Testis (tissue), 3 donors: ENCODE data around the gene ATP7A. TPM values are rescaled to one million over a fixed set of nuclear protein-coding genes. Genes with fewer than 3 reads are reported as not detected.
"Not testable (repeated sequence)": the region's sequence is repeated elsewhere in the genome, so short reads cannot be mapped to it uniquely, and the experiment has no call there.

ENCODE experiments used
- DNase-seq: peaks from one replicate; pipeline ENCODE4 v3.0.0-alpha.2; 2019
- H3K27ac ChIP-seq, 2 donors: fragments of 200-600 bp; sonication (generic); one replicate each; pipeline ENCODE4 v1.5.1; 2019
- H3K27me3 ChIP-seq: fragments of 200-600 bp; sonication (generic); one replicate; pipeline ENCODE4 v1.5.1; 2019
- H3K36me3 ChIP-seq: fragments of 200-600 bp; sonication (generic); one replicate; pipeline ENCODE4 v1.5.1; 2017; ENCODE audit warnings: low read depth; ENCODE audit errors: missing control alignments
- H3K4me1 ChIP-seq: fragments of 200-600 bp; sonication (generic); one replicate; pipeline ENCODE4 v1.5.1; 2019
- H3K4me3 ChIP-seq, 2 donors: fragments of 200-600 bp; sonication (generic); one replicate each; pipeline ENCODE4 v1.5.1; 2017 to 2019
- H3K9me3 ChIP-seq: fragments of 200-600 bp; sonication (generic); one replicate; pipeline ENCODE4 v1.5.1; 2017
- CTCF ChIP-seq, 3 experiments: fragments of 450-650 bp in 2 of 3; fragments of 200-600 bp in 1 of 3; sonication (generic) in 1 of 3; IDR thresholded peaks; one replicate each; pipeline ENCODE4 v1.5.1; 2016 to 2019; ENCODE audit warnings: antibody characterized with exemption in 3 of 3, mild to moderate bottlenecking in 2 of 3, moderate library complexity in 1 of 3
- POLR2A ChIP-seq: fragments of 450-650 bp; IDR thresholded peaks from one replicate; pipeline ENCODE4 v1.6.1; 2017; ENCODE audit warnings: antibody characterized with exemption, mild to moderate bottlenecking, moderate library complexity
- WGBS, 2 donors: methylation state at CpG; one replicate each; pipeline ENCODE4 v1.1.5; 2018; 5-methylcytosine and 5-hydroxymethylcytosine counted together
- intact Hi-C: fragments of 100-400 bp; cut with DNase I; formaldehyde crosslinking; loops from one replicate; pipeline ENCODE4 v1.15.1; 2023; ENCODE audit warnings: low total_unique reads
- polyA plus RNA-seq: library from polyadenylated mRNA; stranded (reverse); fragments of 350-450 nt; fragmentation: Illumina TruSeq; extraction: RNeasy Lipid Tissue Mini Kit (QIAGEN cat#74804); gene quantifications from one replicate; pipeline ENCODE4 v1.2.3, GENCODE V29; 2014; ENCODE audit warnings: low read depth, low replicate concordance; ENCODE audit not compliant: insufficient read depth
- small RNA-seq, 2 donors: library from RNA; depleted of rRNA; stranded (forward); fragments of <200 nt; gene quantifications; one replicate each; pipeline ENCODE3, GENCODE V24; 2016
- total RNA-seq, 2 donors: library from RNA; depleted of rRNA; stranded (reverse); fragments of >200 nt; gene quantifications; one replicate each; pipeline ENCODE4 v1.2.3, GENCODE V29; 2016

The ATP7A gene
- total and polyA plus RNA-seq, 3 donors from 2014 or later: 2.9 to 8.9 (median 8.1) TPM

- H3K4me1 ChIP-seq: no peaks in the 10 kb centered on the region
- no peak overlapping the region for H3K27ac ChIP-seq
- H3K27me3 ChIP-seq: no peaks in the 10 kb centered on the region
- H3K4me3 ChIP-seq: no peak overlapping the region
- DNase-seq: no peak
- TF ChIP-seq CTCF (IDR thresholded peaks at IDR 0.05) (no peak), POLR2A (no peak)
- intact Hi-C loops: no loop called here
- no peaks in the 10 kb centered on the region for H3K36me3 ChIP-seq
- no peaks in the 10 kb centered on the region for H3K9me3 ChIP-seq
Measured at GRCh38 chrX:78074088-78074487, 163.6 kb downstream of the ATP7A start.

DNA sequence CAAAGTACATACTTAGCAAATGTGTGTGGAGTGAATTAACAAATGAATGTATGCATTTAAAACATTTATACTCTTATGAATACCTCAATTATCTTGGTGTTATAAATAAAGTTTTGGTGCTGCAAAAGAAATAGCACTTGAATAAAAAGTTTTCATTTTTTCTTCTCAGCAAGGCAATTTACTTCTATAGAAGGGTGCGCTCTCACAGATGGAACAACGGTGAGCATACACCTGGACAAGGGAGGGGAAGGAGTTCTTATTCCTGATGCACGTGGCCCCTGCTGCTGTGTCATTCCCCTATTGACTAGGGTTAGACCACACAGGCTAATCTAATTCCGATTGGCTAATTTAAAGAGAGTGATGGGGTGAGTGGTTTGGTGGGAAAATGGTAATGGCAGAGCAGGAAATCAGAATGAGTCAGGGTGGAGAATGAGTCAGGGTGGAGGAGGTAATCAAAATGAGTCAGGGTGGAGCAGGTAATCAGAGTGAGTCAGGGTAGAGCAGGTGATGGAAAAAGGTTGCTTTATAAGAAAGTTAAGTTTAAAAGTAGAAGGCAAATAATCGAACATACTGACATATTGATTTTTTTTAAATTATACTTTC is 165.4 kb downstream of the ATP7A start:
- intact Hi-C loops: no loop called here
- Histone ChIP-seq H3K4me3 (no peak overlapping the region), H3K27ac (no peak overlapping the region), H3K36me3 (no peaks in the 10 kb centered on the region), H3K27me3 (no peaks in the 10 kb centered on the region), H3K4me1 (no peaks in the 10 kb centered on the region), H3K9me3 (no peaks in the 10 kb centered on the region)
- no peak for DNase-seq
- WGBS, 2 donors: 90 to 91% methylated on average over 5 of the region's 5 CpGs
- TF ChIP-seq CTCF (IDR thresholded peaks at IDR 0.05) (no peak), POLR2A (no peak)

DNA sequence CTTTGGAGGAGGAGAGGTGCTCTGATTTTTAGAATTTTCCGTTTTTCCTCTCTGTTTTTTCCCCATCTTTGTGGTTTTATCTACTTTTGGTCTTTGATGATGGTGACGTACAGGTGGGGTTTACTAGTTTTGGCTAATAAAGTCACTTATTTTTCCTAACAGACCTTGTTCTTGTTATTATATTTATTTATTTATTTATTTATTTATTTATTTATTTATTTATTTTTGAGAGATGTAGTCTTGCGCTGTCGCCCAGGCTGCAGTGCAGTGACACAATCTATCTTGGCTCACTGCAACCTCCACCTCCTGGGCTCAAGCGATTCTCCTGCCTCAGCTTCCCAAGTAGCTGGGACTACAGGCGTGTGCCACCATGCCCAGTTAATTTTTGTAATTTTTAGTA is 170.9 kb downstream of the ATP7A start:
- H3K27ac ChIP-seq, DNase-seq, H3K9me3 ChIP-seq, H3K36me3 ChIP-seq, H3K27me3 ChIP-seq, H3K4me3 ChIP-seq, H3K4me1 ChIP-seq, intact Hi-C loops: not testable (repeated sequence)
- WGBS, 2 donors: 89 to 99% methylated on average over 6 of the region's 6 CpGs

DNA sequence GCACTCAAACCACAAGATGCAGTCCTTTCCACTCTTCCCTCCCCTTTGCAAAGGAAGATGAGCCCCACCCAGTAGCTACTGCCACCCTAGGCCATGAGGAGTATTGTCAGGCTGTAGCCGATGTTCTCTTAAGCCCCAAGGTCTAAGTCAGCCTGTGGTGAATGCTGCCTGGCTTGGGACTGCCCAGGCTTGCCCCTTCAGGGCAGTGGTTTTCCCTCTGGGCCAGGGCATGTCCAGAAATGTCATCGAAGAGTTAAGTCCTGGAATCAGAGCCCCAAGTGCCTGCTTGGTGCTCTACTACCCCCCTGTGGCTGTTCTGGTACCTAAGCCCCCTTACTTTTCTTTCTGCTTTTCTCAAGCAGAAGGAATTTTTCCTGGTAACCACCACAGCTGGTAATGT is 181.8 kb downstream of the ATP7A start:
- Histone ChIP-seq H3K4me1 (no peaks in the 10 kb centered on the region), H3K27ac (no peak overlapping the region), H3K4me3 (no peak overlapping the region), H3K36me3 (no peaks in the 10 kb centered on the region), H3K9me3 (no peaks in the 10 kb centered on the region), H3K27me3 (no peaks in the 10 kb centered on the region)
- intact Hi-C loops: no loop called here
- TF ChIP-seq CTCF (IDR thresholded peaks at IDR 0.05) (no peak), POLR2A (no peak)
- no peak for DNase-seq
- WGBS, 2 donors: 46% methylated on average over 2 of the region's 2 CpGs; no CpG with 5 or more reads in 1 of the 2 donors

GRCh38 chrX:78098108-78098507 is 187.6 kb downstream of the ATP7A start:
- intact Hi-C loops: no loop called here
- H3K4me3 ChIP-seq: no peak overlapping the region
- no peak overlapping the region for H3K27ac ChIP-seq
- DNase-seq: no peak
- H3K4me1 ChIP-seq: no peaks in the 10 kb centered on the region
- H3K27me3 ChIP-seq: no peaks in the 10 kb centered on the region
- no peaks in the 10 kb centered on the region for H3K9me3 ChIP-seq
- TF ChIP-seq POLR2A (no peak), CTCF (IDR thresholded peaks at IDR 0.05) (no peak)
- H3K36me3 ChIP-seq: no peaks in the 10 kb centered on the region

Small RNA genes within 50 kb of the gene (small RNA-seq; reads per million reads assigned to genes)
- 0 reads per million in 2 donors for gene RN7SL460P

Other genes starting within 250 kb of the ATP7A start
- gene ATRX, start 124.5 kb upstream of the ATP7A start, total RNA-seq: 100 to 1,000 TPM in 1 of 2 donors, 10 to 100 TPM in 1; 84.4 to 104 TPM
- 4.1 TPM for gene ATRX, start 124.5 kb upstream of the ATP7A start, polyA plus RNA-seq
- gene MAGT1, start 15.3 kb upstream of the ATP7A start, total RNA-seq: 10 to 100 TPM; 29.1 to 31.2 TPM
- gene MAGT1, start 15.3 kb upstream of the ATP7A start, polyA plus RNA-seq: 25.0 TPM
- 100 to 1,000 TPM; 124 to 131 TPM for gene COX7B, start 11.2 kb upstream of the ATP7A start, total RNA-seq
- 142 TPM for gene COX7B, start 11.2 kb upstream of the ATP7A start, polyA plus RNA-seq
- under 1 TPM in 1 of 2 donors, not detected in 1; 0.87 TPM for gene PGAM4, start 58.9 kb downstream of the ATP7A start, total RNA-seq
- gene PGAM4, start 58.9 kb downstream of the ATP7A start, polyA plus RNA-seq: not detected
- gene PGK1, start 193.6 kb downstream of the ATP7A start, total RNA-seq: 10 to 100 TPM; 69.1 to 100.0 TPM
- 109 TPM for gene PGK1, start 193.6 kb downstream of the ATP7A start, polyA plus RNA-seq
- gene TAF9B, start 229.0 kb downstream of the ATP7A start, total RNA-seq: 10 to 100 TPM; 17.9 to 21.3 TPM
- 15.4 TPM for gene TAF9B, start 229.0 kb downstream of the ATP7A start, polyA plus RNA-seq